ENCODE data around the gene CLMP. TPM values are rescaled to one million over a fixed set of nuclear protein-coding genes. Genes with fewer than 3 reads are reported as not detected.

Gene CLMP
- total and polyA plus RNA-seq, 8 donors = 0.46 to 5.5 (median 1.0) TPM

DNA sequence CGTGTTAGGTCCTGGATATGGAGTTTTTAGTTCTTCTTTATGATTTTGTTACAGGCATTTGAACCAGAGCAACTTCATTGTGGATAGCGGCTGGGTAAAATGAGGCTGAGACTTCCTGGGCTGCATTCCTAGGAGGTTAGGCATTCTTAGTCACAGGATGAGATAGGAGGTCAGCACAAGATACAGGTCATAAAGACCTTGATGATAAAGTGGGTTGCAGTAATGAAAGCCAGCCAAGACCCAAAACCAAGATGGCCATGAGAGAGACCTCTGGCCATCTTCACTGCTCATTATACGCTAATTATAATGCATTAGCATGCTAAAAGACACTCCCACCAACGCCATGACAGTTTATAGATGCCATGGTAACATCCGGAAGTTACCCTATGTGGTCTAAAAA is 23.4 kb upstream of the CLMP start:
- Histone ChIP-seq H3K27me3 (no peaks in the 10 kb centered on the region), H3K4me1 (no peaks in the 10 kb centered on the region), H3K9me3 (no peaks in the 10 kb centered on the region), H3K27ac (peak overlapping the region in 1 of 4 donors; percentile 48), H3K36me3 (no peaks in the 10 kb centered on the region), H3K4me3 (no peak overlapping the region)
- intact Hi-C loops (cut with DNase I) = no loop called here
- TF ChIP-seq, protein P1, sequence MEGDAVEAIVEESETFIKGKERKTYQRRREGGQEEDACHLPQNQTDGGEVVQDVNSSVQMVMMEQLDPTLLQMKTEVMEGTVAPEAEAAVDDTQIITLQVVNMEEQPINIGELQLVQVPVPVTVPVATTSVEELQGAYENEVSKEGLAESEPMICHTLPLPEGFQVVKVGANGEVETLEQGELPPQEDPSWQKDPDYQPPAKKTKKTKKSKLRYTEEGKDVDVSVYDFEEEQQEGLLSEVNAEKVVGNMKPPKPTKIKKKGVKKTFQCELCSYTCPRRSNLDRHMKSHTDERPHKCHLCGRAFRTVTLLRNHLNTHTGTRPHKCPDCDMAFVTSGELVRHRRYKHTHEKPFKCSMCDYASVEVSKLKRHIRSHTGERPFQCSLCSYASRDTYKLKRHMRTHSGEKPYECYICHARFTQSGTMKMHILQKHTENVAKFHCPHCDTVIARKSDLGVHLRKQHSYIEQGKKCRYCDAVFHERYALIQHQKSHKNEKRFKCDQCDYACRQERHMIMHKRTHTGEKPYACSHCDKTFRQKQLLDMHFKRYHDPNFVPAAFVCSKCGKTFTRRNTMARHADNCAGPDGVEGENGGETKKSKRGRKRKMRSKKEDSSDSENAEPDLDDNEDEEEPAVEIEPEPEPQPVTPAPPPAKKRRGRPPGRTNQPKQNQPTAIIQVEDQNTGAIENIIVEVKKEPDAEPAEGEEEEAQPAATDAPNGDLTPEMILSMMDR (IDR thresholded peaks at IDR 0.05) = no peak
- FAIRE-seq (no peak), DNase-seq (no peak), ATAC-seq (no peak)
- WGBS, 2 donors = 62 to 63% methylated on average over 5 of the region's 5 CpGs

DNA sequence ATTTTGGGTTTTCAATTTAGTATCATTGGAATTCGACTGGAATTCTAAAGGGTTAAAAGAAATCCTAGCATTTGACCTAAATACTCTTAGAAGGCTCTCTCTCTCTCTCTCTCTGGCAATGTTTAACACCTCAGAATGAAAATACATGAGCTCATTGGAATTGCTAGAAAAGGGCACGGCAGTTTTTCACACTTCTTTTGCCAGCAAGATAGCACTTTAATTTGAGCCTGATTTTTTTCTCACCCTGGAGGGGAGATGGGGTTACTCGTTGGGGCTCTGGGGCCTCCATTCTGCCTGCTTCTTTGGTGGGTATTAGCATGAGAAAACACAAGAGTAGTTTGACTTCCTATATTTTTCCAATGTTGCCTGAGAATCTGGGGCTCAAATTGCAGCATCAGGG is 22.8 kb upstream of the CLMP start:
- ATAC-seq = peak in 3 of 4 donors; percentile 38 to 68 (median 58)
- 3 to 4% methylated on average over 3 of the region's 3 CpGs for WGBS, 2 donors
- Histone ChIP-seq H3K27ac (peak overlapping the region in 1 of 4 donors; percentile 48), H3K4me1 (no peaks in the 10 kb centered on the region), H3K27me3 (no peaks in the 10 kb centered on the region), H3K9me3 (no peaks in the 10 kb centered on the region), H3K36me3 (no peaks in the 10 kb centered on the region), H3K4me3 (no peak overlapping the region)
- intact Hi-C loops (cut with DNase I) = no loop called here
- FAIRE-seq = no peak
- TF ChIP-seq, protein P1 (IDR thresholded peaks at IDR 0.05) = no peak
- DNase-seq = no peak

DNA sequence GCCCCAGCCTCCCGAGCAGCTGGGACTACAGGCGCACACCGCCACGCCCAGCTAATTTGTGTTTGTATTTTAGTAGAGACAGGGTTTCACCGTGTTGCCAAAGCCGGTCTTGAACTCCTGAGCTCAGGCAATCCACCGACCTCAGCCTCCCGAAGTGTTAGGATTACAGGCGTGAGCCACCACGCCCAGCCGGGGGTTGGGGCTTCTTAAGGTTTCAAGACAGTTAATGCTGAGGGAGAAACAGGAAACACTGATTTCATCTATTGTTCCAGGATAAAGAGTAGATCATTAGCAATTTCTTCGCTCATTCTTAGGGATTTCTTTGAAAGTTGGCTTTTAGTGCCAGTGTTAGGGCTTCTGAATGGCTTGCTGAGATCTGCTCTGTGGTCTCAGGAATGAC is 21.2 kb upstream of the CLMP start:
- Histone ChIP-seq H3K36me3 (no peaks in the 10 kb centered on the region), H3K4me1 (no peaks in the 10 kb centered on the region), H3K4me3 (no peak overlapping the region), H3K9me3 (no peaks in the 10 kb centered on the region), H3K27ac (no peak overlapping the region), H3K27me3 (no peaks in the 10 kb centered on the region)
- FAIRE-seq = no peak
- WGBS, 2 donors = 84 to 89% methylated on average over 12 of the region's 12 CpGs
- intact Hi-C loops (cut with DNase I) = no loop called here
- ATAC-seq = no peak
- TF ChIP-seq, protein P1 (IDR thresholded peaks at IDR 0.05) = no peak
- no peak for DNase-seq

DNA sequence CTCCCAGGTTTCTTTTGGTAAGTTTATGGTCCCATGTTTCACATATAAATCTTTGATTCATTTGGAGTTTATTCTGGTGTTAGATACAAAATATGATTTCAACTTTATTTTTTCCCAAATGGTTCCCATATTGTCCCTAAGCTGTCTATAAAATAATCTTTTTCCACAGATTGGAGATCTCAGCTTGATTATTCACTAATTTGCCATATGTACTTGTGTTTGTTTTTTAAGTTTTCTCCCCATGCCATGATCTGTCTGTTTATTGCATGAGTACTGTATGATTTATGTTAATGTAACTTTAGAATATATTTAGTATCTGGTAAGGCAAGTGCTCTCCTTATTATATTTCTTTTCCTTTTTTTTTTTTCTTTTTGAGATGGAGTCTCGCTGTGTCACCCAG is 19.9 kb upstream of the CLMP start:
- H3K9me3 ChIP-seq = no peaks in the 10 kb centered on the region
- H3K27me3 ChIP-seq = no peaks in the 10 kb centered on the region
- intact Hi-C loops (cut with DNase I) = no loop called here
- H3K4me1 ChIP-seq = no peaks in the 10 kb centered on the region
- 85 to 100% methylated on average over 1 of the region's 1 CpG for WGBS, 2 donors
- FAIRE-seq (no peak), DNase-seq (no peak), ATAC-seq (no peak)
- H3K36me3 ChIP-seq = no peaks in the 10 kb centered on the region
- H3K27ac ChIP-seq = no peak overlapping the region
- TF ChIP-seq, protein P1 (IDR thresholded peaks at IDR 0.05) = no peak
- no peak overlapping the region for H3K4me3 ChIP-seq

DNA sequence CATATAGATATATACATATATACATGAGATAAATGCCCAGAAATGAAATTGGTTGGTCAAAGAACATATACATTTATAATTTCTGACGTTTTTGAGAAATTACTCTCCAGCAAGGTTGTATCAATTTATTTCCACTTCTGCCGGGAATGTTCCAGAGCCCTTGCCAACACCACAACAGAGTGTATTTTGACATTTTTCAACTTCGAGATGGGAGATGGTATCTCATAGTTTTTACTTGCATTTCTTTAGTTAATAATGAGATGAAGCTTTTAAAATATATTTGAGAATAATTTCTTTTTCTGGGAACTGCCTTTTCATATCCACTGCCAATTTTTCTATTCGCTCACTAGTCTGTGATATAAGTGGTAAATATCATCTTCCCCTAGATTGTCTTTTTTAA is 19.3 kb upstream of the CLMP start:
- WGBS, 2 donors = 35 to 39% methylated on average over 4 of the region's 4 CpGs
- Histone ChIP-seq H3K27me3 (no peaks in the 10 kb centered on the region), H3K27ac (no peak overlapping the region), H3K4me3 (no peak overlapping the region), H3K36me3 (no peaks in the 10 kb centered on the region), H3K9me3 (no peaks in the 10 kb centered on the region), H3K4me1 (no peaks in the 10 kb centered on the region)
- DNase-seq (no peak), FAIRE-seq (peak; percentile 45), ATAC-seq (no peak)
- intact Hi-C loops (cut with DNase I) = no loop called here
- TF ChIP-seq, protein P1 (IDR thresholded peaks at IDR 0.05) = no peak
